Thyroid gland (tissue), 4 donors: Measurements from ENCODE around the gene TIAL1.

ENCODE experiments used
- CTCF ChIP-seq, 6 experiments: fragments of 200-600 bp in 3 of 6; fragments of 450-650 bp in 3 of 6; sonication (generic) in 3 of 6; IDR thresholded peaks; one replicate each; pipeline ENCODE4 v1.5.1; 2016 to 2019; ENCODE audit warnings: antibody characterized with exemption in 6 of 6, mild to moderate bottlenecking in 2 of 6, inconsistent platforms in 1 of 6, moderate library complexity in 1 of 6
- POLR2A ChIP-seq, 2 donors: fragments of 450-650 bp; IDR thresholded peaks; one replicate each; pipeline ENCODE4 v1.6.1; 2017; ENCODE audit warnings: antibody characterized with exemption in 2 of 2, mild to moderate bottlenecking in 2 of 2, moderate library complexity in 1 of 2

- TF ChIP-seq CTCF (IDR thresholded peaks at IDR 0.05) (no peak), POLR2A (IDR thresholded peaks at IDR 0.05) (no peak)
Observed at GRCh38 chr10:119625570-119626280, 29.0 kb upstream of the TIAL1 start.
